Hepatocyte (in vitro differentiated cells): ENCODE measurements around the gene CLIC3. TPM values are rescaled to one million over a fixed set of nuclear protein-coding genes. Genes with fewer than 3 reads are reported as not detected.

Source experiments
- DNase-seq: peaks from one replicate; pipeline ENCODE4 v3.0.0-alpha.2; 2016; ENCODE audit warnings: low spot score
- H2AFZ ChIP-seq: fragments of 200-600 bp; sonication (generic); 2 replicates; pipeline ENCODE4 v1.6.0; 2016; ENCODE audit warnings: antibody characterized with exemption, mild to moderate bottlenecking
- H3K27ac ChIP-seq: fragments of 200-600 bp; sonication (generic); 2 replicates; pipeline ENCODE4 v1.5.1; 2016; ENCODE audit warnings: mild to moderate bottlenecking
- H3K27me3 ChIP-seq: fragments of 200-600 bp; sonication (generic); 2 replicates; pipeline ENCODE4 v1.6.1; 2016
- H3K36me3 ChIP-seq: fragments of 200-600 bp; sonication (generic); replicated peaks from 2 replicates; pipeline ENCODE4 v1.5.1; 2016; ENCODE audit warnings: low read depth; ENCODE audit not compliant: insufficient read depth
- H3K4me1 ChIP-seq: fragments of 200-600 bp; sonication (generic); 2 replicates; pipeline ENCODE4 v1.5.1; 2016; ENCODE audit warnings: mild to moderate bottlenecking, moderate library complexity; ENCODE audit not compliant: insufficient read depth
- H3K4me2 ChIP-seq: fragments of 200-600 bp; sonication (generic); 2 replicates; pipeline ENCODE4 v1.6.0; 2016
- H3K4me3 ChIP-seq: fragments of 200-600 bp; sonication (generic); 2 replicates; pipeline ENCODE4 v1.5.1; 2016; ENCODE audit warnings: mild to moderate bottlenecking
- H3K79me2 ChIP-seq: fragments of 200-600 bp; sonication (generic); 2 replicates; pipeline ENCODE4 v1.6.0; 2017; ENCODE audit warnings: mild to moderate bottlenecking
- H3K9me2 ChIP-seq: fragments of 200-600 bp; sonication (generic); replicated peaks from 2 replicates; pipeline ENCODE4 v1.6.0; 2017; ENCODE audit warnings: mild to moderate bottlenecking; ENCODE audit not compliant: insufficient read depth
- H3K9me3 ChIP-seq: fragments of 200-600 bp; sonication (generic); 2 replicates; pipeline ENCODE4 v1.5.1; 2016; ENCODE audit warnings: low read depth, mild to moderate bottlenecking
- H4K20me1 ChIP-seq: fragments of 200-600 bp; sonication (generic); 2 replicates; pipeline ENCODE4 v1.6.0; 2016; ENCODE audit warnings: mild to moderate bottlenecking; ENCODE audit not compliant: insufficient read depth, poor library complexity, severe bottlenecking
- EZH2 ChIP-seq: fragments of 200-600 bp; sonication (generic); IDR thresholded peaks from 2 replicates; pipeline ENCODE4 v1.6.1; 2016; ENCODE audit warnings: antibody characterized with exemption, mild to moderate bottlenecking, borderline replicate concordance
- EZH2phosphoT487 ChIP-seq: fragments of 200-600 bp; sonication (generic); IDR thresholded peaks from one replicate; pipeline ENCODE4 v1.6.1; 2018; ENCODE audit warnings: antibody characterized with exemption, mild to moderate bottlenecking, low read depth, moderate library complexity; ENCODE audit not compliant: unreplicated experiment, severe bottlenecking
- WGBS: methylation state at CpG from one replicate; pipeline ENCODE4 v1.1.6; 2016; ENCODE audit warnings: low lambda C conversion rate; ENCODE audit errors: missing lambda C conversion rate; 5-methylcytosine and 5-hydroxymethylcytosine counted together
- polyA plus RNA-seq: library from polyadenylated mRNA; unstranded; fragments of >200 nt; fragmentation: Nextera tagmentation; extraction: Ambion mirVana; gene quantifications from 2 replicates; pipeline ENCODE4 v1.2.1, GENCODE V29; 2016
- total RNA-seq: library from RNA; depleted of rRNA; stranded (reverse); fragments of >200 nt; gene quantifications from 2 replicates; pipeline ENCODE4 v1.2.3, GENCODE V29; 2014
- TF ChIP-seq, protein P1 (sequence below): fragments of 200-600 bp; sonication (generic); IDR thresholded peaks from 2 replicates; pipeline ENCODE4 v1.5.1; 2016; ENCODE audit warnings: antibody characterized with exemption, mild to moderate bottlenecking; ENCODE audit not compliant: poor library complexity

Gene CLIC3
- total and polyA plus RNA-seq, 2 experiments from 2014 or later: 6.6 to 45.0 TPM

DNA sequence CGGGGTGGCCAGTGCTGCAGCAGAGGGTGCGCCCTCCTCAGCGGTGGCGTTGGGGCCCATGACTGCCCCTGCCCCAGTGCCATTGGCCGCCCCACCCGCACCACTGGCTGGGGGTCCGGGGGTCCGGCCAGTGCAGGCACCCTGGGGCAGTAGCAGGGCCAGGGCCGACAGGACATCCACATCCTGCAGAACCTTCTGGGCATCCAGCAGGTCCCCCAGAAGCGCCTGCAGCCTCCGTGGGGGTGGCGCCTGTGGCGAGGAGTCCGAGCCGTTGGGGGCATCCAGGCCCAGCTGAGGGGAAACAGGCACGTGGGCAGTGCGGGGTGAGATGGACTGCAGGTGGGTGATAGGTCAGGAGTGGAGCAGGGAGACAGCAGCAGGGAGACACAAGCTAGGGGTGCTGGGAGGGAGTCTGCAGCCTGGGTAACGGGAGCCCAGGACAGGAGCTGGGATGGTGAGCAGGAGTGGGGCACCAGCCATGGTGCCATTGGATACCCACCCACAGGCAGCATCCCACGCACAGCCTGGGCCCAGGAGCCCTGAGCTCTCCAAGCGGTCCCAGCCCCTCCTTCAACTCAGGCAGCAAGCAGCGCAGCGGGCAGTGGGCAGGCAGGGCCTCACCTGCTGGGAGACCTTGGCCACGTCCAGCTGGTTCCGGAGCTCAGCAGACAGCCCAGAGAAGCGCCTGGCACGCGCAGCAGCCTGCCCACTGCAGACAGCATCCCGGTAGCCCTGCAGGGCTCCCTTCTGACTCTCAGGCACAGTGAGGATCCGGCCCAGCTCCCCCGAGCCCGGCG lies 24.6 kb upstream of the CLIC3 start:
- TF ChIP-seq, protein P1, sequence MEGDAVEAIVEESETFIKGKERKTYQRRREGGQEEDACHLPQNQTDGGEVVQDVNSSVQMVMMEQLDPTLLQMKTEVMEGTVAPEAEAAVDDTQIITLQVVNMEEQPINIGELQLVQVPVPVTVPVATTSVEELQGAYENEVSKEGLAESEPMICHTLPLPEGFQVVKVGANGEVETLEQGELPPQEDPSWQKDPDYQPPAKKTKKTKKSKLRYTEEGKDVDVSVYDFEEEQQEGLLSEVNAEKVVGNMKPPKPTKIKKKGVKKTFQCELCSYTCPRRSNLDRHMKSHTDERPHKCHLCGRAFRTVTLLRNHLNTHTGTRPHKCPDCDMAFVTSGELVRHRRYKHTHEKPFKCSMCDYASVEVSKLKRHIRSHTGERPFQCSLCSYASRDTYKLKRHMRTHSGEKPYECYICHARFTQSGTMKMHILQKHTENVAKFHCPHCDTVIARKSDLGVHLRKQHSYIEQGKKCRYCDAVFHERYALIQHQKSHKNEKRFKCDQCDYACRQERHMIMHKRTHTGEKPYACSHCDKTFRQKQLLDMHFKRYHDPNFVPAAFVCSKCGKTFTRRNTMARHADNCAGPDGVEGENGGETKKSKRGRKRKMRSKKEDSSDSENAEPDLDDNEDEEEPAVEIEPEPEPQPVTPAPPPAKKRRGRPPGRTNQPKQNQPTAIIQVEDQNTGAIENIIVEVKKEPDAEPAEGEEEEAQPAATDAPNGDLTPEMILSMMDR: no peak
- TF ChIP-seq EZH2 (no peak), EZH2phosphoT487 (no peak)

DNA sequence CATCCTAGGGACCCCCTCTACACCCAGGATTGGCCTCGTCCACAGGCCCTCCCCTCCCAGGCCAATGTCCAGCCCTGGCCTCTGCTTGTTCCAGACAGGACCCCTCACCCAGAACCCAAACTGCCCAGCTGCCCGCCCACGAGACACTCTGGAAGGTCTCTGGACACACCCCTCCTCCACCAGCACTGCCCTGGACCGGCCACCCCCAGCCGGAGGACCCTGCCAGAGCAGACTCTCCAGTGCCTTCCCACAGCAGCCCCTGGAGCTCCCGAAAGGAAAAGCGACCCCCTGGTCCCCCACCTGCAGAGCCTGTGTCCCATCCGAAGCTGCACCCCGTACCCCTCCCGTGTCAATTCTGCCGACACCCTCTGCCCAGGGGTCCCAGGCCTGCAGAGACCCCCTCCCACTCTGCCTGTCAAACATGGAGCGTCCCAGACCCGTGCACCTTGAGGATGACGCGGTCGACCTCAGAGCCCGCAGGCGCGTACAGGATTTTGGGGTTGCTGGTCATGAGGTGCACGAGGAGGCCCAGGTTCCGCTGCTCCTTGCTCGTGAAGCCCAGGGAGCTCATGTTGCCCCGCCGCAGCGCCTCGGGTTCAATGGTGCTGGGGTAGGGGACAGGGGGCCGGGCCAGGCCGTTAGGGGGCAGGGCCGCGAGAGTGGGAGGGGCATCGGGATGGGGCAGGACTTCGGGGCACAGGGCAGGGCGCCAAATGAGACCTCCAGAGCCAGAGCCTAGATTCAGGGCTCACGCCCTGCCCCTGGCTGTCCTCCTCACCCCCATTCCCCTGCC lies 23.7 kb upstream of the CLIC3 start:
- Histone ChIP-seq H4K20me1 (no peaks in the 10 kb centered on the region), H3K9me2 (no peaks in the 10 kb centered on the region), H3K27me3 (no peaks in the 10 kb centered on the region), H3K9me3 (no peaks in the 10 kb centered on the region), H3K4me3 (no peak overlapping the region), H3K27ac (no peak overlapping the region), H3K4me2 (no peak overlapping the region), H3K4me1 (no peaks in the 10 kb centered on the region), H3K79me2 (no peaks in the 10 kb centered on the region), H3K36me3 (no peaks in the 10 kb centered on the region), H2AFZ (no peak overlapping the region)
- no peak for DNase-seq
- TF ChIP-seq EZH2phosphoT487: no peak
- TF ChIP-seq EZH2: no peak
- TF ChIP-seq, protein P1: no peak
- 96% methylated on average over 21 of the region's 34 CpGs for WGBS

More for the DNA sequence above, 24.6 kb upstream of the CLIC3 start:
- no peaks in the 10 kb centered on the region for H3K9me2 ChIP-seq
- H3K4me2 ChIP-seq: no peak overlapping the region
- no peaks in the 10 kb centered on the region for H3K4me1 ChIP-seq
- H3K36me3 ChIP-seq: no peaks in the 10 kb centered on the region
- H3K79me2 ChIP-seq: no peaks in the 10 kb centered on the region
- 95% methylated on average over 32 of the region's 32 CpGs for WGBS
- H3K27me3 ChIP-seq: no peaks in the 10 kb centered on the region
- no peaks in the 10 kb centered on the region for H3K9me3 ChIP-seq
- H3K4me3 ChIP-seq: no peak overlapping the region
- no peak overlapping the region for H2AFZ ChIP-seq
- H3K27ac ChIP-seq: no peak overlapping the region
- H4K20me1 ChIP-seq: no peaks in the 10 kb centered on the region
- DNase-seq: no peak

- H3K27ac ChIP-seq: no peak overlapping the region
- H3K4me2 ChIP-seq: no peak overlapping the region
- TF ChIP-seq, protein P1: no peak
- TF ChIP-seq EZH2: no peak
- no peak for TF ChIP-seq EZH2phosphoT487
- H4K20me1 ChIP-seq: no peaks in the 10 kb centered on the region
- no peaks in the 10 kb centered on the region for H3K9me3 ChIP-seq
- H2AFZ ChIP-seq: no peak overlapping the region
- H3K36me3 ChIP-seq: no peaks in the 10 kb centered on the region
- H3K9me2 ChIP-seq: no peaks in the 10 kb centered on the region
- no peak overlapping the region for H3K4me3 ChIP-seq
- 93% methylated on average over 34 of the region's 36 CpGs for WGBS
- no peaks in the 10 kb centered on the region for H3K27me3 ChIP-seq
- H3K4me1 ChIP-seq: no peaks in the 10 kb centered on the region
- no peak for DNase-seq
- H3K79me2 ChIP-seq: no peaks in the 10 kb centered on the region
Measured at GRCh38 chr9:137018761-137019559, 22.6 kb upstream of the CLIC3 start.
